HG03139 (cell line): ENCODE data around the gene SEPTIN3.

Source experiments
- ATAC-seq: cut with Tn5 transposase; IDR thresholded peaks from one replicate; pipeline ENCODE4 v1.9.1; 2021; ENCODE audit not compliant: unreplicated experiment

SEPTIN3 gene

DNA sequence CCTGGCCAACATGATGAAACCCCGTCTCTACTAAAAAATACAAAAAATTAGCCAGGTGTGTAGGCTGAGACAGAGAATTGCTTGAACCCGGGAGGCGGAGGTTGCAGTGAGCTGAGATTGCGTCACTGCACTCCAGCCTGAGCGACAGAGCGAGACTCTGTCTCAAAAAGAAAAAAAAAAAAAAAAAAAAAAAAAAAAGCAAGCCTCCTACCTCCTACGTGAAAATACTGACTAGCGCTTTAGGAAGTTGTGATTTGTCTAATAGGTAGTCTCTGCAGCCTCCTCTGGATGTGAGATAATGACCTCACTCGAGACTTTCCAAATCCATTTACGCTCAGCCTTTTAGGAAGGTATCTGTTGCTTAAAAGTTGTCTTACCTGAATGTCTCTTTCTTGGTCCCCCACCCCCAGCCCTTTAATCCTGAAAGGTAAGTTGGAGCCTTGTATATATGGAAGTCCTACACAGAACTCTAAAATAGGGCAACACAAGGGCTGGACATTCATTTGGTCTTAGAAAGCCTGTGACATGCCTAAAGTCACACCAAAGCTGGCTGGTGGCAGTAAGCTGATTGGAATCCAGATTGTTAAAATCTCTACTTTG, 5.5 kb downstream of the SEPTIN3 start:
- ATAC-seq: no peak

DNA sequence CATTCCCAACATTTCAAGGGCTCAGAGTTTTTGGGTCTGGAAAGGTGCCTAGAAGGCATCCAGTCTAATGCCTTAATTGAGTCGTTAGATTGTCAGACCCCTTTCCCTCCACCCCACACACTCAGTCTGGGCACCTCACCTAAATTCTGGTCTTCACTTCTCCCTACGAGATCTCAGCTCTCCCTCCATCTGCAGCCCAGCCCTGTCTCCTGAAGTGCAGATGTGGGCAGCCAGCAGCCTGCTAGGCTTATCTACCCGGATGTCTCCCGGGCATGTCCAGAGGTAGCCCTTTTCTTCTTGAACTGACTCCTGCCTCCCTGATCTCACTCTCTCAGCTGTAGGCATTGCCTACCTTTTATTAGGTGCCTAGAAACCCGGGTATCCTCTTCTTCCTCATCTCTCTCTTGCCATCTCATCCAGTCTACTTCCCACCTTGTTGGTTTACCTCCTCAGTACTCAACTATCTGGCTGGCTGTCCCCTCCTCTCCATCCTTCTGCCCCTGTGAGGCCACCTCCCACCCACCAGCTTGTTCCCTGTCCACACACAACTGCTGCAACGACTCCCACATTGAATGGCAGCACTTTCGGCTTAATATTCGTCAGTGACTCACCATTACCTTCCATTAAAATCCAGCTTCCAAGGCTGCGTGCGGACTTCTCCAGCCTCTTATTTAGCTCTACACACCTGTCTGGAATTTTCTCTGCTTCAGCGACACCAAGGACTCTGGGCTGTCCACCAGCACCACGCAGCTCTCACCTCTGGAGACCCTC, 6.2 kb downstream of the SEPTIN3 start:
- no peak for ATAC-seq

DNA sequence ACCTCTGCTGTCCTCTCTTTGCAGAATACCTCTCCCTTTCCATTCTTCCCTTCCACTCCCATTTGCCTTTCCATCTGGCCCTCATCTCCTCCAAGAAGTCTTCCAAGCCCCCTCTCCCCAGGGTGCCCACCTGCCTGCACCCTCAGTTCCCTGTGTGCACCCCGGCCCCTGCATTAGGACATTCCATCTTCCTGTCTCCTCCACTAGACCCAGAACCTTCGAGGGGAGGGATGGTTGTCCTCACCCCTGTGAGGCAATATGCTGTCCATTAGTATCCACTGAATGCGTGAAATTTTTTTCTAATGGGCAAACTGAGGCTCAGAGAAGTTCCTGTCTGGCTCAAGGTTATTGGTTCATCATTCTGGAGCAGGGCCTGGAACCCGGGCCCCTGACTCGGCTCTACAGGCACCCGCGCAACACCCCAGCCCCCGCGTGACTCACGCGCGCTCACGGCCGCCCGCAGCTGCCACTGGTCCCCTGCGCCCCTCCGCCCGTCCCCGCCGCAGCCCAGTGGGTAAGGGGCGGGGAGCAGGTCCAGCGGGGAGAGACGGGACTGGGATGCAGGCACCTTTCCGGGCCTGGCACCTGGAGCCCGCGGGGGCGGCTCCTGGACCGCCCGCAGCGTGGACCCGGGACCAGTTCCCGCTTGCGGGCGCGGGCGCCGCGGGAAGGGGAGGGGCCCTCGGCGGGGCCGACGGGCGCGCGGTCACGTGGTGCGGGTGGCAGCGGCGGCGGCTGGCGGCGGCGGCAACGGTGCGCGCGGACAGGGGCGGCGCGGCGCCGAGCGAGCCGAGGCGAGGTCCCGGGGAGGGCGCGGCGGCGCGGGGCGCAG, 7.0 kb downstream of the SEPTIN3 start:
- no peak for ATAC-seq

DNA sequence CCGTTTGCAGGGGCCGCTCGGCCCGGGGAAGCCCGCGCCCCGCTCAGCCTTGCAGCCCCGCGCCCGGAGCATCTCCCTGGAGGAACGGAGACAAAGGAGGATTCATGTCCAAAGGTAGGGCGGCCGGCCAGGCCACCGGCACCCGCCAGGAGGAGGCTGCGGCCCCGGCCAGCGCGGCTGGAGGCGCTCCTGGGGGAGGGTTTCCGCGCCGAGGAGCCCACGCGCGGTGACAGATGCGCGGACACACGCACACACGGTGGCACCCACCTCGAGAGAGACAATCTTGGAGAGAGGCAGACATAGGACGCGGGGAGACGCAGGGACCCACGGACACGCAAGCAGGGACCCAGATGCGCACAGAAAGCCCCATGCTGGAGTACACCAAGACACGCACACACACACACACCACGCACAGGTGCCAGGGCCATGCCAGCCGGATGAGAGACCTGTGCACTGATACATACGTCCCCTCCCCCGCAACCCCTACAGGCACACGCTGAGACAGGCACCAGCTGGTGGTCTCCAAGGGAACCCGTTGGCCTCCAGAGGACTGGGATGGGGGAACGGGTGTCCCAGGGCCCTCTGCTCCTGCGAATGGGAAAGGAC, 7.8 kb downstream of the SEPTIN3 start:
- ATAC-seq: no peak

DNA sequence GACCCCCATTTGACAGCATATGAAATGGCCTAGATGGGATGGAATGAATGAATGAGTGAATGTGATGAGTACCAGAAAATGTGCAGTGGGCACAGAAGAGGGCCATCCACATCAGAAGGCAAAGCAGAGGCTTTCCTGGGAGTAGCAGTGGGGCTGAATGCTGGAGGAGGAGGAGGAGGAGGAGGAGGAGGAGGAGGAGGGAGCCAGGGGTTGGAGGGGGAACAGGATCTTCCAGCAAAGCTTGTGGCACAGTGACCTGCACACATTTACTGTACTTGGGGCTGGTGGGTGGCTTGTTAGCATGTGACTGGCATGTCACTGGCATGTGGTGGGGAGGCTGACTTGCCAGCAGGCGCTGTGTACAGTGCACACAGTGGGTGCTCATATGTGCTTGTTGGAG, 9.5 kb downstream of the SEPTIN3 start:
- ATAC-seq: no peak

DNA sequence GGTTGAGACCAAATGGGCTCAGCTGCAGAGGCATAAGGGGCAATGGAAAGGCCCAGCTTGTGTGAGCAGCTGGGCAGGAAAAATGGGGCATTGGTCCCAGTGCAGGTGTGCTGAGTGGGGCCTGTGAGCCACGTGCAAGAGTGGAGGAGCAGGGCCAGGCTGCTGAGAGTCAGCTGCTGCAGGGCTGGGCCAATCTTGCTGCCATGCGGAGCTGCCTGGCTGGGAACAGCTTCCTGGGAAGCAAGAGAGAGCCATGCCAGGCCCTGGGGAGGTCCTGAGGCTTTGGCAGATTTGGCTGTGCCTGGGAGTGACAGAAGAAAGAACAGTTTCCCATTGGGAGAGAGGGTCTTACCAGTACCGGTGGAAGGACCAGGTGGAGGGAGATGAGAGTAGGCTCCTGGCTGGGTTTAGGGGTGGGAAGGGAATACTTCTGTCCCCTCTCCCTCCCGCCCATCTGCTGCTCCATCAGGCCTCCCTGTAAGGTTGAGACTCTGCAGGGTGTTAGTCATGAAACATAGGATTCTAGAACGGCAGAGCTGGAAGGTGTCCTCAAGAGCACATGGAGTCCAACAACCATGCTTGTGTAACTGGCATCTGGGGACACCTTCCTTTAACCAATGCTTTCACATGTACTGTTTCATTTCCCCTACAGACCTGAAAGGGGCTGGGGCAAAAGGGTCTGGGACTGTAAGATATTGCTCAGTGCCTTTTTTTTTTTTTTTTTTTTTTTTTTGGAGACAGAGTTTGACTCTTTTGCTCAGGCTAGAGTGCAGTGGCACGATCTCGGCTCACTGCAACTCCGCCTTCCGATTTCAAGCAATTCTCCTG, 10.4 kb downstream of the SEPTIN3 start:
- no peak for ATAC-seq

DNA sequence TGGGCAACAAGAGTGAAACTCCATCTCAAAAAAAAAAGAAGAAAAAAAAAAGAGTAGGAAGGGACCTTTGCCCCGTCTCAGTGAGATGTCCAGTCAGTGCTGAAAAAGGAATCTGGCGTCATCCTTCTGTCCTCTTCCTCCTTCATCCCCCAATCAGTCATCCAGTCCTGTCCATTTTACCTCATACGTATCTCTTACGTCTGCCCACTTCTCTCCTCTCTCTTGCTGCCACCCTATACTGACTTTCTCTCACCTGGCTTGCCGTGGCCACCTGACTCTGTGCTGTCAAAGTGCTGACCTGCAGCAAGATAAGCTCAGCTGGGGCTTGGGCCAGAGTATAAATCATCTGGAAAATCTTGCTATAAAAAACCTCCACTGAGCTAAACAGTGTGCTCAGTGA, 13.6 kb downstream of the SEPTIN3 start:
- no peak for ATAC-seq

DNA sequence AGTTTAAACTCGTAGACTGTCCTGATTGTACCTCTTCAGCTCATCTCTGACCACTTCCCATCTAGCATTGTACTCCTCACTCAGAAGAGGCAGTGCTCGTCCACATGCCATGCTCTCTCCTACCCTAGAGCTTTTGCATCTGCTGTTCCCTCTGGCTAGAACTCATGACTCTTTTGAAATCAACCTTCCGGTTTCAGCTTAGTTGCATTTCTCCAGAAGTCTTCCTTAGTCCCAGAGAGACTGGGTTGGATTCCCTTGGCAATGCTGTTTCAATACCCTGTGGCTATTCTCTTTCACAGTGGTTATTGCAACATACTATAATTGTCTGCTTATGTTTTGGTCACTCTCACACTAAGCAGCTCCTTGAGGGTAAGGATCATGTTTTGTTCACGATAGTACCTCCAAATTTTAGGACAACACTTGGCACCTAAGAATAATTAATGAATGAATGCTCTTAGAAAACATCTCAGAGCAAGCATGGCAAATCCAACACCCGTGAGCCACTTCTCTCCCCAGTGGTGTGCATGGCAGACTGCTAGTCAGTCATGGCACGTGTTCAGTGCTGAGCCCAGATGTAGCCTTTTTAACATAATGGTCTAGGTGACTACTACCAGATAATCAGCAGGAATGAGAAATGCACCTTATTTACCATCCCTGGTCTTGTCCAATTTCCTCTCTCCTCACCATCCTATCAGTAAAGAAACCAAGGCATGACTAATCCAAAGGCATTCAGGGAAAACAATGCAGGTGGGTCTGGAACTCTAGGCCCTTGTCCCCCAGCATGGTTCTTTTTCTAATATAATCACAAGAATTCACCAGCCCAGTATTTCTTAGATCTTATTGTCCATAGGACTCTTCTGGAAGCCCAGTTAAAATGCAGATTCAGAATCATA, 14.5 kb downstream of the SEPTIN3 start:
- ATAC-seq: no peak

DNA sequence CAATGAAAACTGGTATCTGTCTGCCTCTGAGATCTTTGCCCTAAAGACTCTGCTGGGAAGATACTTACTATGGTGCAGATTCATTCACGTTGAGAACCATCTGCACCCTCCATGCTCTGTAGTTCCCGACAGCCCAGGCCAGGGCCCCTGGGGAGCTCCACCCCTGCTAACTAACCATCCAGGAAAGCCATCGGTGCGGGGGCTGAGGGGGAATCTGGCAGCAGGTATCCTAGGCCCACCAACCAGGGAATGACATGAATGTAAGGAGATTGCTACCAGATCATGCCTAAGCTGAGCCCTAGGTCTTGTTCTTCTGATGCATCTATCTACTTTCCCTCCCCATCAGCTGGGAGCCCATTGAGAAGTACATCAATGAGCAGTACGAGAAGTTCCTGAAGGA, 18.0 kb downstream of the SEPTIN3 start:
- ATAC-seq: no peak

DNA sequence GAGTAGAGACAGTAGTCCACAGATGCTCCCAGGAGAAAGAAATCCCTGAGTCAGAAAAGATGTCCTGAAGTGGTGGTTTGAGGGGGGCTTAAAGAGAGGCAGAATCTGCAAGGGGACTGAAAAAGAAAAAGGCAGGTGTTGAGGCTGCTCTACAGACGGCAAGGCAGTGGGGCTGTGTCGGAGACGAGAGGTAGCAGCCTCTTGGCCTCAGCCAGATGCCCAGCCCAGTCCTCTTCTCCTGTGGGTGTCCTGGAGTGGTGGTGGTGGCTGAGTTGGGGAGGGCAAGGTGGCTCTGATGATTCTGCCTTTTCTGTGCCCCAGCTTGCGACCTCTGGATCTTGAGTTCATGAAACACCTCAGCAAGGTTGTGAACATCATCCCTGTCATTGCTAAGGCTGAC, 20.0 kb downstream of the SEPTIN3 start:
- ATAC-seq: no peak

DNA sequence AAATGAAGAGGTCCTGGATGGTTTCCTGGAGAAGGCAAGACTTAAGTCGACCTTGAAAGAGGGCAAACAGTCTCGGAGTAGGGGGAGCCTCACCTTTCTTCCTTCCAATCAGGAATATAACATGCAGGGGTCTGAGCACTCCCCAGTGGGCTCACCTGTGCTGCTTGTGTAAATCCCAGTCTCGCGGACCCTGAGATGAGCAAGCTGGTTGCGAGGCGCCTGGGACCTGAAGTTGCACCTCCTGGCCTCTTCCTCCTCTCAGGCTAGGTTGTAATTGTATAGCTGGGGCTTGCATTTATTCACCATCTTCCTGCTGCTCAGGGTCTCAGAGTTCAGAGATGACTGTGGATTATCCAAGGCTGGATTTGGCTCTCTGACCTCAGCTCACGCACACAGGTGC, 21.9 kb downstream of the SEPTIN3 start:
- no peak for ATAC-seq

DNA sequence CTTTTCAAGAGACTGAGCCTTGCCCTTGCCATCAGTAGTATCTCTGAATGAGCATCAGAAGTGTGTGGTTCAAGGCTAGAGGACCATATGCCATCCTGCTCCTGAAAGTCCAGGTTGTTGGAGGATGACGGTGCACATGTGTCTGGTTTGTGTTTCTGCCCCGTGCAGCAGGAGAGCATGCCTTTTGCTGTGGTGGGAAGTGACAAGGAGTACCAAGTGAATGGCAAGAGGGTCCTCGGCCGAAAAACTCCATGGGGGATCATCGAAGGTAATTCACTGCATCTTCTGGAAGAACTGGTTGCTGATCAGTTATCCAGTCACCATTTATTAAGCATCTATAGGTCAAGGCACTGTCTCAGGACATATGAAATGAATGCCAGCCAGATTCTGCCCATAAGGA, 23.3 kb downstream of the SEPTIN3 start:
- no peak for ATAC-seq

DNA sequence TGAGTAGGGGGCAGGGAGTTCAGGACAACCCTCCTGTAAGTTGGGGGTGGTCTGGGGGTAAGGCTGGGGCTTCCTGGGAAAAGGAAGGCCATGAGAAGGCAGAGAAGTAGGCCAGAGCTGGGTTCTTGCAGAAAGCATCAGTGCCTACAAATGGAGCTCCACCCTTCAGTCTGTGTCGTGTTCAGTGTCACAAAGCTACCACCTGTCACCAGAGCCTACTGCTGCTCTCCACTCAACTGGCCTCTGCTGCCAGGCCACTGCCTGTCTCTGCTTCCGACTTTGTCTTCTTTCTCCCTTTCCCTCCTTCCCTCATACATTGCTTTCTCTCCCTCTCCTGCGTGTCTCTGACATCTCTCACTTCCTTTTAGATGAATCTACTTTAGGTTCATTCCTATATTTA, 26.0 kb downstream of the SEPTIN3 start:
- no peak for ATAC-seq

DNA sequence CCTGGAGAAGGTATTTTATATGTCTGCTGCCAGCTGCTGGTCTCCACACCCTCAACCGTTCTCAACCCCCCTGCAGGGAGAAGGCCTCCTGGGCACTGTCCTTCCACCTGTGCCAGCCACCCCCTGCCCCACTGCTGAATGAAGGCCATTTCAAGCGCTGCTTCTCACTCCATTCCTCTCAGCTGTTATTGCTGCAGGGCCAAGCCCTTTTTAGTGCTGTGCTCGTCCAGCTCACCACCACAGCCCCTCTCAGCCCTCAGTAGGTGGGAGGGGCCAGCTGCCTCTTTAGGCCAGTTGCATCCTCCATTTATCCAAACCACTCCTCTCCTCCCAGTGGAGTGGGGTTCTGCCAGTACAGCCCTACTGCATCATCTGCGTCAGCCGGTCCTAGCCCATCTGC, 27.6 kb downstream of the SEPTIN3 start:
- no peak for ATAC-seq

DNA sequence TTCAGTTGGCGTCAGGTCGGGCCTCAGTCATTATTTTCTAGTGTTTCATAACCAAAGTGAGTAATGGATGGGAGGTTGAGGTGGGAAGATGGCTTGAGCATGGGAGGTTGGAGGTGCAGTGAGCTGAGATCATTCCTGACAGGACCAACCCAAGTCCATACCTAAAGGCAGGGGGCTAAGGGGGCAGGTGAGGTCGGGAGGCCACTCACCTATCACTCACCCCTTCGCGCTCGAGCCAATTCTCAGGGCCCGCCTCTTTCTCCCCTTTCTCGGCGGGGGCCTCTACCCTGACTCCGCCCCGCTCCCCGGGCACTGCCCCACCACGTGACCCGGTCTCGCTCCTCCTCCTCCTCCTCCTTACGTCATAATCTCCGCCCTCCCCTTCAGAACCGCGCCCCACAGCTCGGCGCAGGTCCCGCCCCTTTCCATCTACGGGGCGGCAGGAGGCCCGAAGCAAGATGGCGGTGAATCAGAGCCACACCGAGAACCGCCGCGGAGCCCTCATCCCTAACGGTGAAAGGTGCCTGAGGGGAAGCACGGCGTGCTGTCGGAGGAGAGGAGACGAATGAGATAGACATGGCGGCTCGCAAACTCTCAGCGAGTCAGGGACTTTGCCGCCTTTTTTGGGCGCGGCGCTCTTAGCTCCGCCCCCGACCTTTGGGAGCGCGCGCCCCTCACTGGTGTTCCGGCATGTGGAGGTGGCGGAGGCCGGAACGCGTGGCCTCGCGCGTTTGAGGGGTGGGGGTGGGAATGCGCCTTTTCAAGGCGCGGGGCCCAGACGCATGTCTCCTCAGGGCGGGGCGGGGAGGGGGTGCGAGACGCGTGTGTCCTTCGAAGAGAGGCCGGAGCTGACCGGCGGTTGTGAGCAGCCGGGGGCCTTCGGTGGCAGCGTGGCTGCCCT, 29.4 kb downstream of the SEPTIN3 start, which contains the start of gene WBP2NL:
Gene WBP2NL (plus strand): TSS at position 428 of the 901 bp plus-strand sequence. CDS start 31 bp downstream, at position 459.
- peak; percentile 74 for ATAC-seq

DNA sequence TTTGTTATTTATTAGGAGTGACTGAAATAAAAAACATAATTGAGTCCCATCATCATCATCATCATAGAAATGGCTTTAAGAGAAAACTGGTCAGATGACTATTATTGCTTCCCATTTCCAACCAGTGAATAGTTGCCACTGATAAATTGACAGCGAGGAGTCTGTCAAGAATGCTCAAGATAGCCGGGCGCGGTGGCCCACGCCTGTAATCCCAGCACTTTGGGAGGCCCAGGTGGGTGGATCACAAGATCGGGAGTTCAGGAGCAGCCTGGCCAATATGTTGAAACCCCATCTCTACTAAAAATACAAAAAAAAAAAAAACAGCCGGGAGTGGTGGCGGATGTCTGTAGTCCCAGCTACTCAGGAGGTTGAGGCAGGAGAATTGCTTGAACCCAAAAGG, 31.2 kb downstream of the SEPTIN3 start:
- ATAC-seq: no peak

DNA sequence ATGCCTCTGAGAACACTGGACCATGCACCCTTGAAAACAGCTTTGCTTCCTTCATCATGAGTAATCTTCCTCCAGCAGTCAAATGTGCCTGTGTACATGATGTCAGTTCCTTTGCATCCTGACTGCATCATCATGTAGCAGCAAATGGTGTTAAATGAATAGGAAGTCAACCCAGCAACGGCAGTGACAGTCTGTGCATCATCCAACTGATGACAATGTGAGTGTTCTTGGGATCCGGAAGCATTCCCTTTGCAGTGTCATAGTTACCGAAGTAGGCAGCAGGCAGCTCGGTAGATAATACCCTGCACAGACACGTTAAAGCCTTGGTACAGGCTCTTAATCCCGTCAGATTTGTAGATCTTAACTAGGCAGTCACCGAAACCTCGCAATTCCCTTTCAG, 31.9 kb downstream of the SEPTIN3 start:
- no peak for ATAC-seq

DNA sequence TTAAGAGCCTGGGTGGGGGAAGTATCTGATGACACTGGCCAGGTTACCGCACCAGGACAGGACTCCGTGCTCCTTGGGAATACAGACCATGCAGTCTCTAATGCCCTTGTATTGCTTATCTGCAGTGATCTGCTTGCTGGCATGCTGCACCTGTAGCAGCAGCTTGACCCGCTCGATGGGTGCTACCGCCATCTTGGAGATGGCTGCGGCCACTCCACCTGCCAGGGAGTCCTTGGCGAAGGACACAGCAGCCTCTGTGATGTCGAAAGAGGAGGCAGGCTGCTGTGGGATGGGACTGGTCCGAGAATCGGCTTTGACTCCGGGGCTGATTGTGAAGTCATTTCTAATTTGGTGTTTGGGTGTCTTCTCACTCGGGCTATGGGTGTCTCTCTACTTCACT, 32.5 kb downstream of the SEPTIN3 start:
- no peak for ATAC-seq

DNA sequence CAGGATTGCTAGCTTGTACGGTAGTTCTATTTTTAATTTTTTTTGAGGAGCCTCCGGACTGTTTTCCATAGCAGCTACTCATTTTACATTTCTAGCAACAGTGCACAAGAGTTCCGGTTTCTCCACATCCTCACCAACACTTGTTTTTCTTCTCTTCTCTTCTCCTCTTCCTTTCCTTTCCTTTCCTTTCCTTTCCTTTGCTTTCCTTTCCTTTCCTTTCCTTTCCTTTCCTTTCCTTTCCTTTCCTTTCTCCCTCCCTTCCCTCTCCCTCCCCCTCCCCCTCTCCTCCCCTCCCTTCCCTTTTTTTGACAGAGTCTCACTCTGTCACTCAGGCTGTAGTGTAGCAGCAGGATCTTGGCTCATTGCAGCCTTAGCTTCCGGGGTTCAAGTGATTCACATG, 38.7 kb downstream of the SEPTIN3 start:
- ATAC-seq: no peak
